ENCODE measurements around the gene SORT1.
"Not testable (repeated sequence)": the region's sequence is repeated elsewhere in the genome, so short reads cannot be mapped to it uniquely, and the experiment has no call there.

SORT1 gene

GRCh38 chr1:109396871-109397580 is 692 bp downstream of the SORT1 start:
- no peak for DNase-seq

DNA sequence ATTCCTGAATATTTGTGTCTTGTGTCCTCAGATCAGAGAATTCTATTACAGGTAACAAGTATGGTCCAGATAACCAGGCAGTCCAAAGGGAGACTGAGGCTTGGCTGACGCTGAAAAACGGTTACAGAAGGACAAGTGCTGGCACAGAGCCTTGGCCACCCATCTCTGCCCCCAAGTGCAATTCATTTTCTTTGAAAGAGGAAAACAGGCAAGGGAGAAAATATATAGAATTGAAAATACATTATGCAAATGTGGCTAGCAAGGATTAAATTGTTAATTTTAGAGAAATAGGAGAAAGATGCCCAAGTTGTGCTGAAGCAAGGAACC is 1.2 kb downstream of the SORT1 start:
- DNase-seq, result no peak

DNA sequence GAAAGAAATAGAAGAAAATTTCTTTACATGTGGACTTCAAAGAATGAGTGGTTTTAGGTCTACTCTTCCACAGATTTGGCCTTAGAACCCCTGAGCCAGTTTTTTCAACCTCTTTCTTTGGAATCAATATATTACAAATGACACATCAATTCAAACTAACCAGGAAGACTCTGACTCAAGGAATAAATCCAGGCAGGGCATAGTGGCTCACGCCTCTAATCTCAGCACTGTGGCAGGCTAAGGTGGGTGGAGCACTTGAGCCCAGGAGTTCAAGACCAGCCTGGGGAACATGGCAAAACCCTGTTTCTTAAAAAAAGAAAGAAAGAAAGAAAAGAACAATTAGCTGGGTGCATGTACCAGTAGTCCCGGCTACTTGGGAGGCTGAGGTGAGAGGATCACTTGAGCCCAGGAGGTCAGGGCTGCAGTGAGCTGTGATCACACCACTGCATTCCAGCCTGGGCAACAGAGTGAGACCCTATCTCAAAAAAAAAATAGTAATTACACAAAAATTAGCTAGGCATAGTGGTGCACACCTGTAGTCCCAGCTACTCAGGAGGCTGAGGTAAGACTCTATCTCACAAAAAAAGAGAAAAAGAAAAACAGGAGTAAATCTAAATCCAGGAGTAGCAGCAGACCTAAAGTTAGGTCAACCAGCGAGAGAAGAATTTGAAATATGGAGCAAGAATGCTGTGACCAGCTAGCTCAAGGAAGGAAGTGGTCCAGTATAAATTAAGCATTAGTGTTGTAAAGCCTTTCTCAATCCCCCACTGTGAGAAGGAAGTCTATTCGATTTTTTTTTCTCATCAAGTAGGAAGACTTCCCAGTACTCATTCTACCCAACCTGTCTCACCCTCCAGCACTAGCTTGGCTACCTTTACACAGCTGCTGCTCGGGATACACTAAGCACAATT is 1.9 kb downstream of the SORT1 start:
- DNase-seq, result no peak

DNA sequence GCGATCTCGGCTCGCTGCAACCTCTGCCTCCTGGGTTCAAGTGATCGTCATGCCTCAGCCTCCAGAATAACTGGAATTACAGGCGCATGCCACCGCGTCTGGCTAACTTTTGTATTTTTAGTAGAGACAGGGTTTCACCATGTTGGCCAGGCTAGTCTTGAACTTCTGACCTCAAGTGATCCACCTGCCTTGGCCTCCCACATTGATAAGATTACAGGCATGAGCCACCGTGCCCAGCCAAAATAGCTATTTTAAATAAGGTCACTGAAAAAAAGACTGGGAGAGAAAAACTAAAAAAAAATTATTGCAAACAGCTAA is 2.5 kb downstream of the SORT1 start:
- DNase-seq, result not testable (repeated sequence)

GRCh38 chr1:109394591-109395281 is 3.0 kb downstream of the SORT1 start:
- DNase-seq, result no peak

GRCh38 chr1:109393617-109394233 is 4.0 kb downstream of the SORT1 start:
- no peak for DNase-seq

GRCh38 chr1:109392788-109393616 is 4.7 kb downstream of the SORT1 start:
- DNase-seq, result no peak

GRCh38 chr1:109392037-109392787 is 5.5 kb downstream of the SORT1 start:
- no peak for DNase-seq

- DNase-seq, result no peak
These were observed 6.1 kb downstream of the SORT1 start for GRCh38 chr1:109391626-109392025.

DNA sequence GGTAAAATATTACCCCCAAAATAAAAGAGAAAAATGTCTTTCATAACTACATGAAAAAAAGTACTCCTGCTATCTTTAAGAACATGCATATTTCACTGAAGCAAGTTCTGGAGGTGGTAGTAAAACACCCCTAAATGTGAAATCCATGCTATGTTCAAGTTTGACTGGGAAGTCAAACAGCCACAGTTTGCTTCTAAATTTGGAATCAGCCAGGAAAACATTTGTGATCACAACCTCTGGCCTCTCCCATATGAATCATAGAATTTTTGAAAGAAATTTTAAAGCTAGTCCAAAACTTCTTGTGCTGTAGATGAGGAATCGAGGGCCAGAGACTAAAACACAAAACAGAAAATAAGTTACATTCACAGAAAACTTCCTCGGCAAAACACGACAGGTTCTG is 6.6 kb downstream of the SORT1 start:
- no peak for DNase-seq

DNA sequence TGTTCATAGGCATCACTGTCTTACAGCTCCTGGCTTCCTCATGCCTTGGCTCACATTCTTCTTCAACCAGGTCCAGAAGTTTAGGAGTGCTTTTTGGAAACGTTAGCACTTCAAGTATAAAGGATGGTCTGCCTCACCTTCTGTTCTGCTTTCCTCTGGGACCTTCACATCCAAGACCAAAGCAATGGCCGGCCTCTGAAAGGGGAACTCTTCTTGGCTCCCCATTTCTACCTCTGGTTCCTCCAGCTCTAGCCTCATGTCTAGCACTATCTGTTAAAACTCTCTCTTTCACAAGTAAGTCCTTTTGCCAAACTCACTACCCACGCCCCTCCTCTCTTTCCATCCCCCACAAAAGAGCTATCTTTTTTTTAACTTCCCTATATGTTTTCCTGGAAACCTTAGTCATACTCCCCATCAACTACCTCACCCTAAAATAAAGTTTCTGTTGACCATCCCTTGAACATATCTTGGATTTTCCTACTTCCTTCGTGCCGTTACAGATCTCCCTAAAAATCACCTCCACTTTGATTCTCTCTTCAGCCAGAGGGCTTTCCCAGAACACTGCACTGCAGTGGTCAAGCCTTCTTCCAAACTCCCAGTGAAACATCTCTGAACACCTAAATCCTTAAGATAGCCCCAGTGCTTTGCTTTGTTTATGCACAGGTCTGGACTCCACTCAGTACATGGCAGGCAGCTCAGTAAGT is 7.9 kb downstream of the SORT1 start:
- no peak for DNase-seq

DNA sequence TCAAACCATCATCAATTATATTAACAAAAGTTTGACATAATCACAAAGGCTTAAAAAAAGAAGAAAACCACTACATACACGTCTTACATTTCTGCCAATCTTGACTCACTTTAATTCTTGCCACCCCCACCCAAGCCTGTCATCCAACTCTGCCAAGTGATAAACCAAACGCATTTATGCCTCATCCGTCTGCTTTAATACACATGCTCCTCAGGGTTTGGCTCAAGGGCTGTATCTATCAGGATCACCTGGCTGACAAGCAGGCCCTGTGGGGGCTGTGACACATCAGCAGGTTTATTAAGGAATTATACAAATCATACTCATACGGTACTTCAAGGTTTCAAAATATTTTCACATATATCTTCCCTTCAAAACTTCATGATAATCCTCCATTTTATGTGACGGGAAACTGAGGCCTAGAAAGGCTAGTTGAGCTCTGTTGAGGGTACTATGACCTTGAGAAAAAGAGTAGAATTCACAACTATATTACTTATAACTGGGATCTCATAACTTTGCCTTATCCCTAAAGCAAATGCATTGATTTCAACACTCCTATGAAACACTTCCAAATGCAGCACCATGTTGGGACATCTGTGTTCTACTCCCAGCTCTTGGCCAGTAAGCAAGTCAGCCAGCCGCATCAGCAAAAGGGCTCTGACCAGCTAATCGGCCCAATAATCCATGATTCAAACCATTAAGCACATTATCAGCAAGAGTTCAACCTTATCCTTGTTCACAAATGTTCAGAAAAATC is 8.7 kb downstream of the SORT1 start:
- DNase-seq, result no peak

DNA sequence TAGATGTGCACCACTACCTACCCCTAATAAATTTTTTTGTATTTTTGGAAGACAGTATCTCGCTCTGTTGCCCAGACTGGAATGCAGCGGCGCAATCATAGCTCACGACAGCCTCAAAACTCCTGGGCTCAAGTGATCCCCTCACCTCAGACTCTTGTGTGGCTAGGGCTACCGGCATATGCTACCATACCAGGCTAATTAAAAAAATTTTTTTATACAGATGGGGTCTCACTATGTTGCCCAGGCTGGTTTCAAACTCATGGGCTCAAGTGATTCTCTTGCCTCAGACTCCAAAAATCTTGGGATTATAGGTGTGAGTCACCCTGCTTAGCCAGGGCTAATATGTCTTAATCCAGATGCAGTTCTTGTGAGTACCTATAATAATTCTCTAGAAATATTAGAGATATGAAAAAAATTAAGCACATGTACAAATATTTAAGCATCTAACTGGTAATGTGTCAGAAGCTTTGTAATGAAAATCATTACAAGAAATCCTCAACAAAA is 9.5 kb downstream of the SORT1 start:
- DNase-seq, result no peak

DNA sequence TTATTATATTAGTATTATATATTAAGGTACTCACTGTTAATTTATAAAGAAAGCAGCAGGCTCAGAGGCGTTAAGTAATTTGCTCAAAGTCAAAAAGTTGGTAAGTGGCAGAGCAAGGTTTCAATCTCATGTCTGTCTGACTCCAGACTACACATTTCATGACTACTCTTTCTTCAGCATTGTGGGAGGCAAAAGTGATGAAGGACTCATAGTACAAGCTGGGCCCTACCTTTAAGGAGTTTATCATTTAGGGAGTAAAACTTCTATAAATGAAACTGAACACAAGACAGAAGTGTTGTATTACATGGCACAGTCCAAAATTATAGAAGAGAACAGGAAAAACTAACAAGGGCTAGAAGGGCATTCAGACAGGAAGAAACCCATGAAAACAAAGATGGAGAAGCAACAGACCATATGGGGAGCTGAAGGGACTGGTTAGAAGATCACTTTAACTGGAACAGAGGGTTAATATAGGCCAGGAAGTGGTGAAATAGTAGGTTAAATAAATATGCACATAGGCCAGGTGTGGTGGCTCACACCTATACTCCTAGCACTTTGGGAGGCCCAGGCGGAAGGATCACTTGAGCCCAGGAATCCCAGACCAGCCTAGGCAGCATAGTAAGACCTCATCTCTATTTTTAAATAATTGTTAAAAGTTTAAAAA is 11.5 kb downstream of the SORT1 start:
- no peak for DNase-seq

DNA sequence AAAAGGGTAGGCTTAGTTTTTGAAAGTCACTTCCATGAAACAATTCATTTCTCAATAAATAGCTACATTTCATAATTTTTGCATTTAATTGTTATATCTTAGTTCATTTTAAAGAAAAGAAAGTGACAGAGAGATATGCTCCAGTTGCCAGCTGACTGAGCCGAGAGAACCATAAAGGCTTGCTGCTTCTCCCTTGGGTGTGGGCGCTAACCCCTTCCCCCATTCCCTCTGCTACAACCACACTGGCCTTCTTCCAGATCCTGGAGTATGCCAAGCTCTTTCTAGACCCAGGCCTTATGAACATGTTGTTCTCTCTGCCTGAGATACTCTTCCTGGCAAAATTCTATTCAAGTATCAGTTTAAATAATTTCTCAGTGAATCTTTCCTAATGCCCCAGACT is 12.3 kb downstream of the SORT1 start:
- no peak for DNase-seq

- no peak for DNase-seq
These were observed 13.9 kb downstream of the SORT1 start for GRCh38 chr1:109383854-109384253.

DNA sequence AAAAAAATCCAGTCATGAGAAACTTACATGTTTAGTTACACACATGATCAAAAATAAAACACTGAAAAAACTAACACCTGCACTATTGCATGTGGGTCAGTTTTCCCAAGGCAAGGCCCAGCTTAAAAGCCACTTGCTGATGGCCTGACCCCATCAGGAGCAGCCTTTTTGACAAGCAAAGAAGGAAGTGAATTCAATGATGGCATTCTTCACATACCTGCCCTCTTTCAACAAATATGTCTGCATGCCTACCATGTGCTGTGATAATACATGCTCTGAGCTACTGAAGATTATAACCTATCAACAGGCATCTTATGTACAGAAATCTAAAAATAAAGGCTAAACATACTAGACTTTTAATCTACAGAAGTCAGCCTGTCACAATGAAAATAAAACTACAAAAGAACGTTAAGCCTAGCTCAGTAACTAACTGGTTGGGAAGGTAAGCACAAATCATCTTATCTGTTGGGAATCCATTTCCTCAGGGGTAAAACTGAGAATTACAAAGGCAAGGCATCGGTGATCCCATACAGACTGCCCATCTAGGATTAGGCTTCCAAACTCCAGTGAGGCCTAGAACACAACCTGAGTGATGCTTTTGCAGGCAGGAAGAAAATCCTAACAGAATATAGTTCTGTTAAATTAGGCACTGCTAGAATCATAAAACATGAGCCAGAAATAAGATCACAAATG is 14.5 kb downstream of the SORT1 start:
- DNase-seq, result no peak

GRCh38 chr1:109381573-109381972 is 16.1 kb downstream of the SORT1 start:
- no peak for DNase-seq

GRCh38 chr1:109379907-109380306 is 17.8 kb downstream of the SORT1 start:
- DNase-seq, result no peak
